Suprapubic skin (tissue), 3 donors: ENCODE results near the gene TSKU.

Source experiments
- POLR2A ChIP-seq, 2 donors: fragments of 450-650 bp; IDR thresholded peaks; one replicate each; pipeline ENCODE4 v1.6.1; 2017; ENCODE audit warnings: antibody characterized with exemption in 2 of 2, mild to moderate bottlenecking in 2 of 2, moderate library complexity in 2 of 2
- TF ChIP-seq, protein P1 (sequence below), 2 donors: fragments of 200-600 bp in 1 of 2; fragments of 450-650 bp in 1 of 2; sonication (generic) in 1 of 2; IDR thresholded peaks; one replicate each; pipeline ENCODE4 v1.5.1; 2016 to 2019; ENCODE audit warnings: antibody characterized with exemption in 2 of 2, mild to moderate bottlenecking in 1 of 2, moderate library complexity in 1 of 2

- TF ChIP-seq, protein P1, sequence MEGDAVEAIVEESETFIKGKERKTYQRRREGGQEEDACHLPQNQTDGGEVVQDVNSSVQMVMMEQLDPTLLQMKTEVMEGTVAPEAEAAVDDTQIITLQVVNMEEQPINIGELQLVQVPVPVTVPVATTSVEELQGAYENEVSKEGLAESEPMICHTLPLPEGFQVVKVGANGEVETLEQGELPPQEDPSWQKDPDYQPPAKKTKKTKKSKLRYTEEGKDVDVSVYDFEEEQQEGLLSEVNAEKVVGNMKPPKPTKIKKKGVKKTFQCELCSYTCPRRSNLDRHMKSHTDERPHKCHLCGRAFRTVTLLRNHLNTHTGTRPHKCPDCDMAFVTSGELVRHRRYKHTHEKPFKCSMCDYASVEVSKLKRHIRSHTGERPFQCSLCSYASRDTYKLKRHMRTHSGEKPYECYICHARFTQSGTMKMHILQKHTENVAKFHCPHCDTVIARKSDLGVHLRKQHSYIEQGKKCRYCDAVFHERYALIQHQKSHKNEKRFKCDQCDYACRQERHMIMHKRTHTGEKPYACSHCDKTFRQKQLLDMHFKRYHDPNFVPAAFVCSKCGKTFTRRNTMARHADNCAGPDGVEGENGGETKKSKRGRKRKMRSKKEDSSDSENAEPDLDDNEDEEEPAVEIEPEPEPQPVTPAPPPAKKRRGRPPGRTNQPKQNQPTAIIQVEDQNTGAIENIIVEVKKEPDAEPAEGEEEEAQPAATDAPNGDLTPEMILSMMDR (IDR thresholded peaks at IDR 0.05) = no peak
- TF ChIP-seq POLR2A (IDR thresholded peaks at IDR 0.05) = no peak
Measured at GRCh38 chr11:76765863-76766350, 17.2 kb upstream of the TSKU start.
